Mucosa of descending colon (tissue), 3 donors: ENCODE results near the gene ARSK. TPM values are rescaled to one million over a fixed set of nuclear protein-coding genes. Genes with fewer than 3 reads are reported as not detected.

ENCODE experiments used
- ATAC-seq: fragments of 200-7000 bp; cut with Tn5 transposase; one replicate; pipeline ENCODE4 v1.9.1; 2020; ENCODE audit warnings: mild to moderate bottlenecking, moderate library complexity
- DNase-seq, 3 donors: peaks; one replicate each; pipeline ENCODE4 v3.0.0-alpha.2; 2020
- H3K36me3 ChIP-seq: fragments of 200-600 bp; one replicate; pipeline ENCODE4 v1.8.0; 2021; ENCODE audit warnings: low read depth, mild to moderate bottlenecking
- H3K4me1 ChIP-seq: fragments of 200-600 bp; one replicate; pipeline ENCODE4 v1.8.0; 2021; ENCODE audit warnings: low read depth, mild to moderate bottlenecking
- H3K4me3 ChIP-seq: fragments of 200-600 bp; one replicate; pipeline ENCODE4 v1.8.0; 2021; ENCODE audit warnings: mild to moderate bottlenecking
- H3K9me3 ChIP-seq: fragments of 200-600 bp; one replicate; pipeline ENCODE4 v1.8.0; 2021; ENCODE audit warnings: mild to moderate bottlenecking
- intact Hi-C, 2 donors: fragments of 100-400 bp; cut with DNase I in 1 of 2; cut with micrococcal nuclease in 1 of 2; formaldehyde crosslinking; loops; one replicate each; pipeline versions ENCODE4 v1.11.0 to v1.11.1; 2022; cut with DNase I, micrococcal nuclease
- total RNA-seq, 3 donors: library from RNA; stranded (reverse); fragmentation: NEBNext Ultra II Directional in 2 of 3; extraction: Animal tissue kit (Norgen Biotek cat#: 25700) in 2 of 3; gene quantifications; one replicate each; pipeline versions ENCODE4 v1.2.1 to v1.2.4, GENCODE V29; 2021 to 2023
- TF ChIP-seq, protein P1 (sequence below): fragments of 200-600 bp; IDR thresholded peaks from one replicate; pipeline ENCODE4 v1.8.0; 2022; ENCODE audit warnings: antibody characterized with exemption, mild to moderate bottlenecking
- donor health status: DM: no; HTN: no; CAD: no; lungs with moderate emphysema.
- donor health status: DM: no; HTN: no; CAD: no.
- donor health status: DM: no; HTN: yes; CAD: no.

The ARSK gene
- total RNA-seq, 3 donors from 2014 or later, result 1.7 to 6.0 (median 2.3) TPM

DNA sequence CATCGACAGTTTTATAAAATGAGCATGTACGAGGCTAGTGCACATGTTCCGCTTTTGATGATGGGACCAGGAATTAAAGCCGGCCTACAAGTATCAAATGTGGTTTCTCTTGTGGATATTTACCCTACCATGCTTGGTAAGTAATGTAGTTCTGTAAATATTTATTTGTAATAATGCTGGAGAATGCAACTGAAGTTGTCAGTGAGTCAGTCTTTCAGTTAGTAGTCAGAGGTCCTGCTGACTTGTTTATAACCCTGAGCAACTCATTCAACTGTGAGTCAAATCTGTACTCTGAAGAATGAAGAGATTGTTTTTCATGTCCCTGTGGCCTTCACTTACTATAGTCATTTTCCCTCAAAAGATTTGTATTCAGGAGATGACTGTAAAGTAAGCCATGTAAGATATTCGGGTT is 36.6 kb downstream of the ARSK start:
- peak; percentile 31 for ATAC-seq
- intact Hi-C loops, result no loop called here
- H3K36me3 ChIP-seq, result no peaks in the 10 kb centered on the region
- H3K4me1 ChIP-seq, result no peaks in the 10 kb centered on the region
- H3K4me3 ChIP-seq, result no peak overlapping the region
- TF ChIP-seq, protein P1, sequence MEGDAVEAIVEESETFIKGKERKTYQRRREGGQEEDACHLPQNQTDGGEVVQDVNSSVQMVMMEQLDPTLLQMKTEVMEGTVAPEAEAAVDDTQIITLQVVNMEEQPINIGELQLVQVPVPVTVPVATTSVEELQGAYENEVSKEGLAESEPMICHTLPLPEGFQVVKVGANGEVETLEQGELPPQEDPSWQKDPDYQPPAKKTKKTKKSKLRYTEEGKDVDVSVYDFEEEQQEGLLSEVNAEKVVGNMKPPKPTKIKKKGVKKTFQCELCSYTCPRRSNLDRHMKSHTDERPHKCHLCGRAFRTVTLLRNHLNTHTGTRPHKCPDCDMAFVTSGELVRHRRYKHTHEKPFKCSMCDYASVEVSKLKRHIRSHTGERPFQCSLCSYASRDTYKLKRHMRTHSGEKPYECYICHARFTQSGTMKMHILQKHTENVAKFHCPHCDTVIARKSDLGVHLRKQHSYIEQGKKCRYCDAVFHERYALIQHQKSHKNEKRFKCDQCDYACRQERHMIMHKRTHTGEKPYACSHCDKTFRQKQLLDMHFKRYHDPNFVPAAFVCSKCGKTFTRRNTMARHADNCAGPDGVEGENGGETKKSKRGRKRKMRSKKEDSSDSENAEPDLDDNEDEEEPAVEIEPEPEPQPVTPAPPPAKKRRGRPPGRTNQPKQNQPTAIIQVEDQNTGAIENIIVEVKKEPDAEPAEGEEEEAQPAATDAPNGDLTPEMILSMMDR, result no peak
- no peaks in the 10 kb centered on the region for H3K9me3 ChIP-seq
- no peak for DNase-seq

DNA sequence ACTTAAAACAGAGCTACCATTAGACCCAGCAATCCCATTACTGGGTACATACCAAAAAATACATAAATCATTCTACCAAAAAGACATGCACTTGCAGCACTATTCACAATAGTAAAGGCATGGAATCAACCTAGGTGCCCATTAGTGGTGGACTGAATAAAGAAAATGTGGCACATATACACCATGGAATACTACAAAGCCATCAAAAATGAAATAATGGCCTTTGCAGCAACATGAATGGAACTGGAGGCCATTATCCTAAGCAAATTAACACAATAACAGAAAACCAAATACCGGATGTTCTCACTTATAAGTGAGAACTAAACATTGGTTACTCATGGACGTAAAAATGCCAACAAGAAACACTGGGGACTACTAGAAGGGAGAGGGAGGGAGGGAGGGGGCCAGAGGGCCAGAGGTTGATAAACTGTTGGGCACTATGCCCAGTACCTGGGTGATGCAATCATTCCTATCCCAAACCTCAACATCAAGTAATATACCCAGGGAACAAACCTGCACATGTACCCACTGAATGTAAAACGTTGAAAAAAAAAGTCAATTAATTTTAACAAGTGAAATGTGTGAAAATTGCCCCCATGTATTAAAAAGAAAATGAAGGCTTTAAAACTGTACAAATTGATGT is 40.5 kb downstream of the ARSK start:
- intact Hi-C loops, result no loop called here
- Histone ChIP-seq H3K4me1 (no peaks in the 10 kb centered on the region), H3K4me3 (no peak overlapping the region), H3K36me3 (no peaks in the 10 kb centered on the region), H3K9me3 (no peaks in the 10 kb centered on the region)
- ATAC-seq (no peak), DNase-seq (no peak)
- TF ChIP-seq, protein P1, result no peak

DNA sequence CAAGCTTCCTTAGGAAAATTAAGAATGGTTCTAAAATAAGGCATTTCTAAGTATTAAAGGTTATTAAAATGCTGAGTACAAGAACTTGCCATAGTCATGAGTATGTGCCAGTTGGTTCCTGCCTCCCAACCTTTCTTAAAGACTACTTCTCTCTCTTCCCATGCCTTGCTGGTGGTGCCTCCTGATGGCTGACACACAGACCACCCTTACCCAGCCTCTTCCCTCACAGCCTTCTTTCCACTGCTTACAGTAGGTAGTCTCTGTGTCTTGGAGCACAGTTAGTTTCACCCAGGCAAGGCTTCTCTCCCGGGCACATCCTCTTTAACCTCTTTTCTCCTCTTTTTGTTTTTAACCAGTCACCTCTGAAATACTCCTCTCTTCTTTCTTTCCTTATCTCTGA is 44.4 kb downstream of the ARSK start:
- Histone ChIP-seq H3K4me1 (no peaks in the 10 kb centered on the region), H3K36me3 (no peaks in the 10 kb centered on the region), H3K4me3 (no peak overlapping the region), H3K9me3 (no peaks in the 10 kb centered on the region)
- no peak for DNase-seq
- intact Hi-C loops, result no loop called here
- TF ChIP-seq, protein P1, result no peak
- no peak for ATAC-seq

DNA sequence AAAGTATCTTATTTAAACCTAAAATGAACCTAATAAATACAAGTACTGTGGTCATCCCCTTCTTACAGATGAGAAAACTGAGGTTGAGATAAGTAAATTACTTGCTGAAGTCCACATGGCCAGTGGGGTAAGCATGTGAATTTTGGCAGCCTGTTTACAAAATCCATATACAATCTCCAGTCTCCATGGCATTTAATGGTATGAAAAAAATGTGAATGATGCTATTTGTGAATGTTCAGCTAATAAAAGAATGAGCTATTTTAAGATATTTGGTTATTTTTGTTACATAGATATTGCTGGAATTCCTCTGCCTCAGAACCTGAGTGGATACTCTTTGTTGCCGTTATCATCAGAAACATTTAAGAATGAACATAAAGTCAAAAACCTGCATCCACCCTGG is 45.7 kb downstream of the ARSK start:
- TF ChIP-seq, protein P1, result no peak
- no peaks in the 10 kb centered on the region for H3K36me3 ChIP-seq
- H3K4me1 ChIP-seq, result no peaks in the 10 kb centered on the region
- ATAC-seq (no peak), DNase-seq (no peak)
- no peak overlapping the region for H3K4me3 ChIP-seq
- intact Hi-C loops, result no loop called here
- H3K9me3 ChIP-seq, result no peaks in the 10 kb centered on the region

DNA sequence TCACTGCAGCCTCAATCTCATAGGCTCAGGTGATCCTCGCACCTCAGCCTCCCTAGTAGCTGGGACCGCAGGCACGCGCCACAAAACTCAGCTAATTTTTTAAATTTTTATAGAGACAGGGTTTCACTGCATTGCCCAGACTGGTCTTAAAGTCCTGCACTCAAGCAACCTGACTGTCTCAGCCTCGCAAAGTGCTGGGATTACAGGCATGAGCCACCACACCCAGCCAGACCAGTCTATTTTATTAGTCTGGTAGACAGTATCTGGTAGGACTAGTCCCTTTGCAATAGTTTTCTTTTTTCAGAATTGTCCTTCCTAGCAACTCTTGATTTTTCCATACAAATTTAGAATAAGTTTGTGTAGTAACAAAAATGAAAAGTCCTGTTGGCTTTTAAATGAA is 50.9 kb downstream of the ARSK start:
- Histone ChIP-seq H3K9me3 (no peaks in the 10 kb centered on the region), H3K36me3 (no peaks in the 10 kb centered on the region), H3K4me3 (no peak overlapping the region), H3K4me1 (no peaks in the 10 kb centered on the region)
- DNase-seq, result no peak
- no peak for ATAC-seq
- intact Hi-C loops, result no loop called here
- TF ChIP-seq, protein P1, result no peak

DNA sequence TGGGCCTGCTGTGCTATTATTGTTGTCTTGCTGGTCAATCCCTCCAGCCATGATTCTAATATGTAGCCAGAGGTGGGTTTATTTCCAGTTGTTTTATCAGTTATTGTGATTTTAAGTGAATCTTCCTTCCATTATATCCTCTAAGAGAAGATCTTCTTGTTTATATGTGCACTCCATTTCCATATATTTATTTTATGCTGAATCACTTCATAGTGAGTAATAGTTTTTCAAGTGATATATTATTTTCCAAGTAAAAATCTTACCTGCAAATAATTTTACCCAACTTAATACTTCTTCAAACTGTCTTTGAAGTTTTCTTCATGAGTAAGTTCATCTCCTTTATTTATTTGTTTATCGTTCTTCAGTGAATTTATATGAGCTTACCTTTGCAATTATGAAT is 51.5 kb downstream of the ARSK start:
- intact Hi-C loops, result no loop called here
- H3K4me1 ChIP-seq, result no peaks in the 10 kb centered on the region
- DNase-seq, result no peak
- no peak overlapping the region for H3K4me3 ChIP-seq
- H3K36me3 ChIP-seq, result no peaks in the 10 kb centered on the region
- TF ChIP-seq, protein P1, result no peak
- ATAC-seq, result no peak
- H3K9me3 ChIP-seq, result no peaks in the 10 kb centered on the region
